Testis (tissue), 3 donors: ENCODE data around the gene SNX17. TPM values are rescaled to one million over a fixed set of nuclear protein-coding genes. Genes with fewer than 3 reads are reported as not detected.
"Not testable (repeated sequence)": the region's sequence is repeated elsewhere in the genome, so short reads cannot be mapped to it uniquely, and the experiment has no call there.

Experiments used
- DNase-seq: peaks from one replicate; pipeline ENCODE4 v3.0.0-alpha.2; 2019
- H3K27ac ChIP-seq, 2 donors: fragments of 200-600 bp; sonication (generic); one replicate each; pipeline ENCODE4 v1.5.1; 2019
- H3K27me3 ChIP-seq: fragments of 200-600 bp; sonication (generic); one replicate; pipeline ENCODE4 v1.5.1; 2019
- H3K36me3 ChIP-seq: fragments of 200-600 bp; sonication (generic); one replicate; pipeline ENCODE4 v1.5.1; 2017; ENCODE audit warnings: low read depth; ENCODE audit errors: missing control alignments
- H3K4me1 ChIP-seq: fragments of 200-600 bp; sonication (generic); one replicate; pipeline ENCODE4 v1.5.1; 2019
- H3K4me3 ChIP-seq, 2 donors: fragments of 200-600 bp; sonication (generic); one replicate each; pipeline ENCODE4 v1.5.1; 2017 to 2019
- H3K9me3 ChIP-seq: fragments of 200-600 bp; sonication (generic); one replicate; pipeline ENCODE4 v1.5.1; 2017
- POLR2A ChIP-seq: fragments of 450-650 bp; IDR thresholded peaks from one replicate; pipeline ENCODE4 v1.6.1; 2017; ENCODE audit warnings: antibody characterized with exemption, mild to moderate bottlenecking, moderate library complexity
- WGBS, 2 donors: methylation state at CpG; one replicate each; pipeline ENCODE4 v1.1.5; 2018; 5-methylcytosine and 5-hydroxymethylcytosine counted together
- intact Hi-C: fragments of 100-400 bp; cut with DNase I; formaldehyde crosslinking; loops from one replicate; pipeline ENCODE4 v1.15.1; 2023; ENCODE audit warnings: low total_unique reads
- polyA plus RNA-seq: library from polyadenylated mRNA; stranded (reverse); fragments of 350-450 nt; fragmentation: Illumina TruSeq; extraction: RNeasy Lipid Tissue Mini Kit (QIAGEN cat#74804); gene quantifications from one replicate; pipeline ENCODE4 v1.2.3, GENCODE V29; 2014; ENCODE audit warnings: low read depth, low replicate concordance; ENCODE audit not compliant: insufficient read depth
- total RNA-seq, 2 donors: library from RNA; depleted of rRNA; stranded (reverse); fragments of >200 nt; gene quantifications; one replicate each; pipeline ENCODE4 v1.2.3, GENCODE V29; 2016
- TF ChIP-seq, protein P1 (sequence below), 3 experiments: fragments of 450-650 bp in 2 of 3; fragments of 200-600 bp in 1 of 3; sonication (generic) in 1 of 3; IDR thresholded peaks; one replicate each; pipeline ENCODE4 v1.5.1; 2016 to 2019; ENCODE audit warnings: antibody characterized with exemption in 3 of 3, mild to moderate bottlenecking in 2 of 3, moderate library complexity in 1 of 3

SNX17 gene
- total and polyA plus RNA-seq, 3 donors from 2014 or later: 79.3 to 104 (median 96.5) TPM

DNA sequence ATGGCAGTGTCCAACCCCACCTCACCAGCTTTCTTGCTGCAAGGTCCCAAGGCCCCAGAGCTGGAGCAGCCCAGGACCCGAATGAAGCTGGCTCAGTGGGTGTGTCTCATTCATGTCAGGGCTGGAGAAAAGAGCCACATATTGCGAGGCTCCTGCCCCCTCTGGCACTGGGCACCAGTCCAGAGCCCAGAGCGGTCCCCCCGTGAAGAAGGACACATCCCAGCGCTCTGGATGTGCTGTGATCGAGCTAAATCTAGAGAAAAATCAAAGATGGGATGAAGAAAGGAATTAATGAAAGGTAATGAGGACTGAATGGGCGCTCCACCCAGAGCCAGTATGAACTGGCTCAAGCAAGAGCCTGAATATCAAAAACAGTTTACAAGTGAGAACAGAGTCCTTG lies 34.2 kb upstream of the SNX17 start:
- DNase-seq: no peak
- H3K36me3 ChIP-seq: no peaks in the 10 kb centered on the region
- H3K27ac ChIP-seq: no peak overlapping the region
- no peaks in the 10 kb centered on the region for H3K9me3 ChIP-seq
- H3K27me3 ChIP-seq: no peaks in the 10 kb centered on the region
- no peak overlapping the region for H3K4me3 ChIP-seq
- WGBS, 2 donors: 83 to 96% methylated on average over 7 of the region's 7 CpGs
- H3K4me1 ChIP-seq: no peaks in the 10 kb centered on the region
- intact Hi-C loops: no loop called here
- TF ChIP-seq POLR2A: no peak
- TF ChIP-seq, protein P1, sequence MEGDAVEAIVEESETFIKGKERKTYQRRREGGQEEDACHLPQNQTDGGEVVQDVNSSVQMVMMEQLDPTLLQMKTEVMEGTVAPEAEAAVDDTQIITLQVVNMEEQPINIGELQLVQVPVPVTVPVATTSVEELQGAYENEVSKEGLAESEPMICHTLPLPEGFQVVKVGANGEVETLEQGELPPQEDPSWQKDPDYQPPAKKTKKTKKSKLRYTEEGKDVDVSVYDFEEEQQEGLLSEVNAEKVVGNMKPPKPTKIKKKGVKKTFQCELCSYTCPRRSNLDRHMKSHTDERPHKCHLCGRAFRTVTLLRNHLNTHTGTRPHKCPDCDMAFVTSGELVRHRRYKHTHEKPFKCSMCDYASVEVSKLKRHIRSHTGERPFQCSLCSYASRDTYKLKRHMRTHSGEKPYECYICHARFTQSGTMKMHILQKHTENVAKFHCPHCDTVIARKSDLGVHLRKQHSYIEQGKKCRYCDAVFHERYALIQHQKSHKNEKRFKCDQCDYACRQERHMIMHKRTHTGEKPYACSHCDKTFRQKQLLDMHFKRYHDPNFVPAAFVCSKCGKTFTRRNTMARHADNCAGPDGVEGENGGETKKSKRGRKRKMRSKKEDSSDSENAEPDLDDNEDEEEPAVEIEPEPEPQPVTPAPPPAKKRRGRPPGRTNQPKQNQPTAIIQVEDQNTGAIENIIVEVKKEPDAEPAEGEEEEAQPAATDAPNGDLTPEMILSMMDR (IDR thresholded peaks at IDR 0.05): no peak

DNA sequence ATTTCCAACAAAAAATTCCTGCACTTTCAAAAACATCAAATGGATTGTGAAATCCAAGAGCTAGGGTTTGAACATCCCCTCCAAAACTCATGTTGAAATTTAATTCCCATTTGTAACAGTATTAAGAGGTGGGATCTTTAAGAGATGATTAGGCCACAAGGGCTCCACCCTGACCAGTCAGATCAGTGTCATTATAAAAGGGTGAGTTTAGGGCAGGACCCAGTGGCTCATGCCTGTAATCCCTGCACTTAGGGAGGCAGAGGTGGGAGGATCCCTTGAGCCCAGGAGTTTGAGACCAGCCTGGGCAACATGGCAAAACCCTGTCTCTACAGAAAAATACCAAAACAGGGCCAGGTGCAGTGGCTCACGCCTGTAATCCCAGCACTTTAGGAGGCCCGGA lies 22.8 kb upstream of the SNX17 start:
- Histone ChIP-seq H3K9me3 (no peaks in the 10 kb centered on the region), H3K4me1 (peaks cover 9% of the 10 kb centered on the region), H3K36me3 (no peaks in the 10 kb centered on the region), H3K27ac (no peak overlapping the region), H3K4me3 (no peak overlapping the region), H3K27me3 (no peaks in the 10 kb centered on the region)
- no peak for DNase-seq
- TF ChIP-seq POLR2A: no peak
- TF ChIP-seq, protein P1 (IDR thresholded peaks at IDR 0.05): no peak
- WGBS, 2 donors: 70 to 93% methylated on average over 2 of the region's 2 CpGs
- intact Hi-C loops: no loop called here

DNA sequence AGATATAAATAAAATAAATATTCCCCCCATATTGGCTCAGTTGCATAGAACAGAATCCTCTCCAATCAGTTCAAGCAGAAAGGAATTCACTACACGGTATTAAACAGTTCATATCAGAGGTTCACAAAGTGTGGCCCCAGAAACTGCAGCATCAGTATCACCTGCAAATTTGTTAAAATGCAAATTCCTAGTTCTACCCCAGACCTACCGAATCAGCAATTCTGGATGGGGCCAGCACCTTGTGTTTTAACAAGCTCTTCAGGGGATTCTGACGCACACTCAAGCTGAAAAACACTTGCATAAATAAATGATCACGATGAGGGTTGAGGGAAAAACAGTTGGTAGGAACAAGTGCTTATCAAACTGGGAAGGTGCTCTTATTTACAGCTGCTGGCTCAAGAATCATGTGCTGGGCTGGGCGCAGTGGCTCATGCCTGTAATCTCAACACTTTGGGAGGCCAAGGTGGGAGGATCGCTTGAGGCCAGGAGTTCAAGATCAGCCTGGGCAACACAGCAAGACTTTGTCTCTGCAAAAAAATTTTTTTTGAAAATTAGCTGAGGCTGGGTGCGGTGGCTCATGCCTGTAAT lies 20.2 kb upstream of the SNX17 start:
- peaks cover 21% of the 10 kb centered on the region for H3K4me1 ChIP-seq
- 62 to 69% methylated on average over 7 of the region's 7 CpGs for WGBS, 2 donors
- no peak for TF ChIP-seq POLR2A
- TF ChIP-seq, protein P1 (IDR thresholded peaks at IDR 0.05): no peak
- H3K27ac ChIP-seq: no peak overlapping the region
- intact Hi-C loops: no loop called here
- no peaks in the 10 kb centered on the region for H3K36me3 ChIP-seq
- no peak for DNase-seq
- no peak overlapping the region for H3K4me3 ChIP-seq
- H3K27me3 ChIP-seq: no peaks in the 10 kb centered on the region
- H3K9me3 ChIP-seq: no peaks in the 10 kb centered on the region

DNA sequence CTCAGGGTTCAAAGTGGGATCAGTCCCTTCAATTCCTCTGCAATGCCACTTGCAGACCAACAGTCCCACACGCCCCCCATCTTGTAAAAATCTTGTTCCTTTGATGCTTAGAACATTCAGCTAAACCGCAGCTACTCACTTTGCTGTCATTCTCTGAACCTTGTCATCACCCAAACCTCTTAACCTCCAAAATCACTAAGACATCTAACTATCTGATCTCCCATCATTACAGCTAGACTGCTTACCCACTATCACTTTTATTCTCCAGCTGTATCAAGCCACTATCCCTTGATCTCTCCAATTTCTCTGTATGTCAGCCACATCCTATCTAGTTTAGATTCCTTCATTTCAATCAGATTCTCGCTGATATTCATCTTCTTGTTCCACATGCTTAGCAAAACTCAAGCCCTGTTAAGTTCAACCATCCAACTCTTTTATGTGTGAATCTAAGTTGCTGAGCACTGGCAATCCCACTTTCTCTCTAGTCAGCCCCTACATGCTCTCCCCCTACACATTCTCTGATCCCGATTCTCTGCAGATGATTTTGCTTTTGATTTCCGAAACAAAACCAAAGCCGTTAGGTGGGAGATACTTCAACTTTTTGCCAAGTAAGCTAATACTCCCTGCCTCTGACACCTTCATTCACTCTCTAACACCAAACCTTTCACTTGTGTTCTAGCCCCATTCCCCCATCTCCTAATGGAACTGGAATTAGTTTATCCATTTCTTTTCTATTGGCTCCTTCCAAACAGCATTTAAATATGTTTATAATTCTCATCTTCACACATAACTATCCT lies 18.4 kb upstream of the SNX17 start:
- H3K27ac ChIP-seq: no peak overlapping the region
- no peak overlapping the region for H3K4me3 ChIP-seq
- H3K27me3 ChIP-seq: no peaks in the 10 kb centered on the region
- no peak for TF ChIP-seq POLR2A
- TF ChIP-seq, protein P1 (IDR thresholded peaks at IDR 0.05): no peak
- WGBS, 2 donors: 74 to 79% methylated on average over 6 of the region's 6 CpGs
- H3K9me3 ChIP-seq: no peaks in the 10 kb centered on the region
- peaks cover 27% of the 10 kb centered on the region for H3K4me1 ChIP-seq
- H3K36me3 ChIP-seq: no peaks in the 10 kb centered on the region
- intact Hi-C loops: no loop called here
- DNase-seq: no peak

DNA sequence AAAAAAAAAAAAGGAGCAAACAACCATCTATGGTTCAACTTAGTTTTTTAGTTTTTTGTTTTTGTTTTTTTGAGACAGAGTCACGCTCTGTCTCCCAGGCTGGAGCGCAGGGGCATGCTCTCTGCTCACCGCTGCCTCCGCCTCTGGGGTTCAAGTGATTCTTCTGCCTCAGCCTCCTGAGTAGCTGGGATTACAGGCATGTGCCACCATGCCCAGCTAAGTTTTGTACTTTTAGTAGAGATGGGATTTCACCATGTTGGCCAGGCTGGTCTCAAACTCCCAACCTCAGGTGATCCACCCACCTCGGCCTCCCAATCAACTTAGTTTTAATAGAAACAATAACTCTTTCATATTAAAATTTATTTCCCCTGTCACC lies 17.0 kb upstream of the SNX17 start:
- WGBS, 2 donors: 92 to 96% methylated on average over 5 of the region's 5 CpGs

More for the DNA sequence above, 17.0 kb upstream of the SNX17 start:
- H3K36me3 ChIP-seq, H3K4me3 ChIP-seq, H3K27ac ChIP-seq, H3K27me3 ChIP-seq, DNase-seq, intact Hi-C loops, H3K9me3 ChIP-seq: not testable (repeated sequence)
- H3K4me1 ChIP-seq: peaks cover 38% of the 10 kb centered on the region
